HG03039 (cell line): Measurements from ENCODE around the gene LCE3A.
"Not testable (repeated sequence)": the region's sequence is repeated elsewhere in the genome, so short reads cannot be mapped to it uniquely, and the experiment has no call there.

Experiments used
- ATAC-seq: cut with Tn5 transposase; IDR thresholded peaks from one replicate; pipeline ENCODE4 v1.9.1; 2021; ENCODE audit warnings: mild to moderate bottlenecking, moderate library complexity; ENCODE audit not compliant: unreplicated experiment

LCE3A gene, protein sequence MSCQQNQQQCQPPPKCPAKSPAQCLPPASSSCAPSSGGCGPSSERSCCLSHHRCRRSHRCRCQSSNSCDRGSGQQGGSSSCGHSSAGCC

DNA sequence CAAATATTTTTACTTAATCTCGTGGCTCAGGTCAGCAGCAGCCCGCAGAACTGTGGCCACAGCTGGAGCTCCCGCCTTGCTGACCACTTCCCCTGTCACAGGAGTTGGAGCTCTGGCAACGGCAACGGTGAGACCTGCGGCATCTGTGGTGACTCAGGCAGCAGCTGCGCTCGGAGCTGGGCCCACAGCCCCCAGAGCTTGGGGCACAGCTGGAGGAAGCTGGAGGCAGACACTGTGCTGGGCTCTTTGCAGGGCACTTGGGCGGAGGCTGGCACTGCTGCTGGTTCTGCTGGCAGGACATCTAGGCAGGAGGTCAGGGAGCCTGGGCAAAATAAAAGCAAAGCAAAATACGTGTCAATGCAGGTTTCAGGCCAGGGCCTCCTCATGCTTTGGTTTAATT is at the start of gene LCE3A:
LCE3A (minus strand) TSS at position 301 of the 400 bp plus-strand sequence; CDS start at position 301, 0 bp downstream.
- ATAC-seq = no peak

DNA sequence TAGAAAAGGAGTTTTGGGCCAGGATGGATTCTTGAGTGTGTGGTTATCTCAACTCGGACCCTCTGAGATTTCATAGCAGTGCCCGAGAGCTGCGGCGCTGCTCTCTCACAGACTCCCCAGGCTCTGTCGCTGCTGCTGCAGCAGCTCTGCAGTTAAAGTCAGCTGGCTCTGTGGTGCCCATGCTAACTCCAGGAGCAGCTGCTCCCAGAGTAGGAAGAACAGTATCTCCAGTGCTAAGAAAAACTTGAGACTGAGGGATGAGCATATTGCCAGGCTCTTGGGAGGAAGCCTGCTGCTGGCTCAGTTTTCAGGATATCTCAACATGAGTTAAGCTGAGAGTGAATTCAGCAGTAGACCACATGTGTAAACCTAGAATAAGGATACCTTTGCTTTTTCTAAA is 44.7 kb upstream of the LCE3A start:
- no peak for ATAC-seq

DNA sequence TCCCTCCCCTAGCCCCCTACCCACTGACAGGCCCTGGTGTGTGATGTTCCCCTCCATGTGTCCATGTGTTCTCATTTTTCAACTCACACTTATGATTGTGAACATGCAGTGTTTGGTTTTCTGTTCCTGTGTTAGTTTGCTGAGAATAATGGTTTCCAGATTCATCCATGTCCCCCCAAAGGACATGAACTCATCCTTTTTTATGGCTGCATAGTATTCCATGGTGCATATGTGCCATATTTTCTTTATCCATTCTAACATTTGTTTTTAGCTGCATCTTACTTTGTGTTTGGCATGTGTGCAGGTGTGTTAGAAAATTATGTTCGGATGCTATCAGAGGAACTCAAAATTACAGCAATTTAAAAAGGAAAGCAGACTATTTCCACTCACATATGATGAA is 43.3 kb upstream of the LCE3A start:
- not testable (repeated sequence) for ATAC-seq

DNA sequence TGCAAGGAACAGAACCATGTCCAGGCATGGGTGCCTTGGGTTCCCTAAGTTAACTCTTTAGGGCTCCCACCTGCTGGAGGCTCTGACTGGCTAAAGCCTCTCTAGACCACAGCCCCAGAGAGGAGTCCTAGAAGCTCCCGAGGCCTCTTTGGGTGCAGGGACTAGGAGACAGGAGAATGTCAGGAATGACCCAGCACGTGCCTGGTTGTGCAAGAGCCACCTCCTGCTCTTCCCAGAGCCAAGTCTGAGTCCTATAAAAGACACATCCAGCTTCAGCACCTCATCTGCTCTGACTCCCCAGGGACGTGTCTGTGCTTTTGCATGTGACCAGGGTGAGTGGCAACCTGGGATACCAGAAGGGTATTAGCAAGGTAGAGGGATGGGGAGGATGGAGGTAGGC is 40.2 kb upstream of the LCE3A start, which contains the start of gene LCE2D:
LCE2D (plus strand) TSS at position 283 of the 400 bp plus-strand sequence. CDS start 726 bp downstream, outside the sequence.
- ATAC-seq = no peak

DNA sequence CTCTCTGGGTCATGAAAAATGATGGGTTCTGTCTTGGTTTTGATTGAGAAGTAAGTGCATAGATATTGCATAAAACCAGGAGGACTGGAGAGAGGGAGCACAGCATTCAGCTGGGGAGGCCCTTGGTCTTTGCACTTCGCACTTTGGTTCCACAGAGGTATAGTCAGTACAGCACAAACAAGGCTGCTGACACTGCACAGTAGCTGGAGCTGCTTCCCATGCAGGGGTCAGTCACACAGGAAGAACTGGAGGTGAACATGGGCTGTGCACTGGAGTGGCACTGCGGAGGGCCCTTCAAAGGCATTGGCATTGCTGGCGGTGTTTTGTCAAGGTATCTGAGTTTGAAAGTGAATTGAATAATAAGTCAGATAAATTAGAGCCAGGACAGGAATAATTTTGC is 35.7 kb upstream of the LCE3A start:
- no peak for ATAC-seq

DNA sequence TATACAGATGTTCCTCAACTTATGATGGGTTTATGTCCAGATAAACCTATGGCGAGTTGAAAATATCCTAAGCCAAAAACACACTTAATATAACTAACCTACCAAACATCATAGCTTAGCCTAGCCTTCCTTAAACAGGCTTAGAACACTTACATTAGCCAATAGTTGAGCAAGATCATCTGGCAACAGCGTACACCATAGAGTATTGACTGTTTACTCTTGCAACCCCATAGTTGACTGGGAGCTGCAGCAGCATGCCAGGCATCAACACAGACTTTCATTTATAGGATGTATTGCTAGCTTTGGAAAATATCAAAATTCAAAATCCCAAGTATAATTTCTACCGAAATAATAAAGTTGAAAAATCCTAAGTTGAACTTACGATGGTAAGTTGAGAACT is 34.8 kb upstream of the LCE3A start:
- no peak for ATAC-seq

DNA sequence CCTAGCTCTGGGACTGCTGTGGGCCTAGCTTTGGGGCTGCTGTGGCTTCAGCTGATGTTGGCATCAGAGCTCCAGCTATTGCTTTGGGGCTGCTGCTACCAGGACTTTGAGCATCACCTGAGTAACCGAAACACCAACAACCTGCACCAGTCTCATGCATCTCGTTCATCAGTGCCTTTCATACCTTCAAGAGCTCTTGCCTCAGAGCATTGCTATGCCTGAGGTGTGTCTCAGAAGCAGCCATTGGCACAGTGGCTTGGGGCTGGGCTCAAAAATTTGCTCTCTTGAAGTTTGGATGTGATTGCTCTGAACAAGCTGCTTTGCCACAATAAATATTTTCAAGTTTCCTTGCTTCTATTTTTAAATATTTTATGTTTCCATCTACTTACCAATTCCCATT is 33.6 kb upstream of the LCE3A start:
- no peak for ATAC-seq

DNA sequence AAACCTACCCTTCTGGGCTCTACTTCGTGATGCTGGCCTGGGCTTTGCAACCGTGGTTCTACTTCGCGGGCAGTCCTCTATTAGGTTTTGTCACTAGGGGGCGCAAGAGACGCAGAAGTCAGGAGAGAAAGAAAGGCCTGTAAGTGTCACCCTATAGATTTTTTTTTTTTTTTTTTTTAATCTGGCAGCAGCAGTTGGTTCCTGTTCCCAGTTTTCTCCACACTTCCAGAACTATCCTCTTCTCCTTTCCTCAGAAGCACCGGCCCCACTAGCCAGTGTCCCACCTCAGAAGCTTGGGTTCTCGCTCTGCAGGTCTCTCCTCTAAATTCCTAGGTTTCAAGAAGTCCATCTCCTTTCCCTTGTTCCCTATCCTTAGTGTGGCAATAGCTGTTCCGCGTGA is 31.2 kb upstream of the LCE3A start:
- ATAC-seq = no peak

DNA sequence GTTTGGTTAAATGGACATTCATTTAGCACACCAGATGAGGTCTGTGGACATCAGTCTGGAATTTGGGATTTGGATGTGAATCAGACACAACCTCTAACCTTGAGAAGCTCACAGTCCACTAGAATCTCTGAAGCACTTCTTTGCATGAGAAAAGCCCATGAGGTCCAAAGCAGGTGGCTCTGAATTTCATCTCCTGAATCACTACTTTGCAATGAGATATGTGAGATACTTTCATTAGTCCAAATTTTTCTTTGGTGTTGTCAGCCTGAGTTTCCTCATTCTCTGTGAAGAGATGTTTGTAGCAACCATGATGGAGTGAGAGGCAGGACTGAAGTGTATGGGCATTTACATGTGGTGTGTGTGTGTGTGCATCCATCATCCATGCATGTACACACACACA is 23.8 kb upstream of the LCE3A start:
- ATAC-seq = no peak

DNA sequence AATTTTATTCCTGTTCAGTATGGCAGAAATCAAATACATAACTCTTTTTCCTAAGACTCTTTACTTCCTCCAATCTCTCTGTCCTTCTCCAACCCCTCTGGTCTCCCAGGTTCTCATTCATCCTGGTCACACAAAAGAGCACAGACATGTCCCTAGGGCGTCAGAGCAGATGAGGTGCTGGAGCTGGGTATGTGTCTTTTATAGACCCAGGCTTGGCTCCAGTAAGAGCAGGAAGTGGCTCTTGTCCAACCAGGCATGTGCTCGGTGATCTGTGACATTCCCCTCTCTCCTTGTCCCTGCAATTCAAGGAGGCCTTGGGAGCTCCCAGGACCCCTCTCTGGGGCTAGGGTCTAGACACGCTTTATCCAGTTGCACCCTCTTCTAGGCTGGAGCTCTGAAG is 22.2 kb upstream of the LCE3A start:
- no peak for ATAC-seq

DNA sequence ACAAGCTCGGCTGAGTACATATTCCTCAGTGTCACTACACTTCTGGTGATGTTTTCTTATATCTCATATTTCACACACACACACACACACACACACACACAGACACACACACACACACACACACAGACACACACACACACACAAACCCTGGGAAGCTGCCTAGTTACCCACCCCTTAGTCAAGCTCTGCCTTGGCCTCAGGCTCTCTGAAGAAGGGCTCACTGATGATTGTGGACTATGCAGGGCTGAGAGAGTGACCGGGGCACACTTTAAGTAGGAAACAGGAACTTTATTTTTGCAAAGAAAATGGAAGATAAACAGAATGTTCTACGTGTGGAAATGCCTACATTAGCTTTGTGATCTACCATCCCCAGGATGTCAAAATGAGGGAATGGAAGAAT is 21.0 kb upstream of the LCE3A start:
- ATAC-seq = no peak

DNA sequence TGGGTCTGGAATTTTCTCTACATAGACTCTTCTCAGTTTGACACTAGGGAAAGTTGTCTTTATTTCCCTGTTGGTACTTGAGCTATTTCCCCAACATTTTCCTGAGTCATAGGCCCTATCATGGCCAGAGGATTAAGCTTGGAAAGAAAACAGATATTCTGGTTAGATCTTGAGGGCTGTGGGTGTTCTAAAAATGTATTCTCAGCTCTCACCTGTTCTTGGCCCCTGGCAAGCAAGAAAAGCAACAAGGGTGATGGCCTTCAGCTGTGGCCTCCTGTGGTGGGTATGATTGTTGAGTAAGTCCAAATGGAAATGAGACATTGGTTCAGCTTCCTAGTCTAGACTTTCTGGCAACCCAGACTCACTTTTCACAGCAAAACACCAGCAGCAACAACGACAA is 17.4 kb upstream of the LCE3A start:
- no peak for ATAC-seq

DNA sequence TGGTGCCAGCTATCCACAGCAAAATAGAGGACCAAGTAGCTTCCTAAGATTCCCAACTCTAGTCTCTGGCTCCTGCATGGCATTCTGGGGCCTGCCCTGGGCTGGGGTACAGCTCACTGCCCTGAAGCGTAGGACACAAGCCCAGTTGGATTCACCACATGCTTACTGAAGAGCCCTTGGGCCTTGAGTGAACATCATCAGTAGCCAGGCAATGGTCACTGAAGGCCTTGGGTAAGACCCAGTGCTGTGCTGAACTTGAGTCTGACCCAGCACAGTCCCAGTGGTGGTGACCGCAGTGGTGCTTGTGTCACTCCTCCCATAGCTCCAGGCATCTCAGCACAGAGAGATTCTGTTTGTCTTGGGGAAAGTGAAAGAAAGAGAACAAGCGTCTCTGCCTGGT is 7.7 kb upstream of the LCE3A start:
- no peak for ATAC-seq

DNA sequence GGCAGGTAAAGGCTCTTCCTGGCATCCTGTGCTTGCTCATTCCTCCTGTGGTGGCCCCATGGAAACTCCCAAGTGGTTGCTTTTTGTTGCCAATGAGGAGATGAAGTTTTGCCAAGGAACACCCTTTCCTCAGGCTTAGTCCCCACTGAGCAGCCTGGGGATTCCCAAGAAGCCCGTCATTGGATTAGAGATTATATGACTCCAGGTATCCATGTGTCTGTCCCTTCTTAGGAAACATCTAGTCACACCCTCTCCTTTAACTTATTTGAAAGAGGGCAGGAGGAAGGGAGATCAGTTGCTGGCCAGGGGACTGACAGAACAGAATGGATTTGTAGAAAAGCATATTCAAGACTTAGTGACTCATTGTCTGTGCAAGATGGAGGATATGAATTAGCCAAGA is 3.8 kb upstream of the LCE3A start:
- ATAC-seq = no peak

DNA sequence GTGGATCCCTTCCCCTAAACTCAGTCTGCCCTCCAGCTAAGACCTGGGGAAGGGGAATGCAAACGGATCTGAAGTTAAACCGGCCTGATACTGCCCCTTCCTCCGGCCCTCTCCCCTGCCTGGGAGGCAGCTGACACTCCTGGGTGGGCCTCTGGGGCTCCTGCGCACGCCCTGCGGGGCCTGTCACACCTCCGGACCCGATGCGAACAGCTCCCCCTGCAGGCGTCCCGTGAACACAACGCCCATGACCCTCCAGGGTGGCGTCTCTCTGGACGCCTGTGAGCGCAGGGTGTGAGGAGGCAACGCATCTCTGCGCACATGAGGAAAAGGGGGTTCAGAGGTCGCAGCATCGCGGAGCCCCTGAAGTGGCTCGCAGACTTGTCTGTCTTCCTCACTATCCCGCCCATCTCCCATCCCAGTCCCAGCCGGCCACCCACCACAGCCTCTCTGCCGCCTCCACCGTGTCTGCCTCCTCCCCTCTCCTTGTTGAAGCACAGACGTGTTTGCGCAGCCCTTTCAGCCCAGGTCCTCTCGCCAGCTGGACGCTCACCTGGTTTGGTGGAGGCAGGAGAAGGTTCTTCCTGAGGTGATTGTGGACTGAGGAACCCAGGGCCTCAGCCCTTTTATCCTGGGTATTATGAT is 421 bp upstream of the LCE3A start:
- ATAC-seq = no peak

DNA sequence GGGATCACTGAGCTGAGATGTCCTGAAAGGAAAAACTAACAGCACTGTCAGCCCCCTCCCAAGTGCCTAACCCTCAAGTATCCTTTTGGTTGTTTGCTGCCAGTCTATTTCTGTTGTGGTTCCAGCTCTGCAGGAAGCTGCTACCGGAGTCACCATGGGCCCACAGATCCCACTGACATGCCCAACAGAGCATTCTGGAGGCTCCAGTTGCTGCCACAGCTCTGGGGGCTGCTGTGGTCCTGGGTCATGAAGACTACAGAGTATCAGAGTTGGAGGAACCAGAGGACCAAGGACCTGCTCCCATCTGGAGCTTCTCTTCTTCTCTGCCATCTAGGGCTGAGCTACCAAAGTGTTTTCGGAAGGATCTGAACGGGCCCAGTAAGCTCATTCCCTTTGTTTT is 910 bp downstream of the LCE3A start:
- ATAC-seq = no peak

DNA sequence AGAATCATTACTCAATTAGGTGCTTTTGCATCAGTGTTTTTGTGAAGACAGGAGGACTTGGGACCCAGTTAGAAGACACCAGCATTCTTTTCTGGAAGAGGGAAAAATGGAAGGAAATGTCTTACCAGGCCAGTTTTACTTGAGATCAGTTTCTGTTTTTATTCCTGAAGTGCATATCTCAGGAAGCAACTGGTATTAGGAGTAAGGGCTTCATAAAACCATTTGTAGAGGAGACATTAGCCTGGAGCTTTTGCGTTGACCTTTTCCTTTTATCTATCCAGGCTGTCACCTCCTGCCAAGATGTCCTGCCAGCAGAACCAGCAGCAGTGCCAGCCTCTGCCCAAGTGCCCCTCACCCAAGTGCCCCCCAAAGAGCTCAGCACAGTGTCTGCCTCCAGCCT is 9.4 kb downstream of the LCE3A start, which contains the start of gene LCE3B:
LCE3B (plus strand) TSS at position 301 of the 400 bp plus-strand sequence; CDS start at position 301, 0 bp downstream.
- ATAC-seq = no peak

DNA sequence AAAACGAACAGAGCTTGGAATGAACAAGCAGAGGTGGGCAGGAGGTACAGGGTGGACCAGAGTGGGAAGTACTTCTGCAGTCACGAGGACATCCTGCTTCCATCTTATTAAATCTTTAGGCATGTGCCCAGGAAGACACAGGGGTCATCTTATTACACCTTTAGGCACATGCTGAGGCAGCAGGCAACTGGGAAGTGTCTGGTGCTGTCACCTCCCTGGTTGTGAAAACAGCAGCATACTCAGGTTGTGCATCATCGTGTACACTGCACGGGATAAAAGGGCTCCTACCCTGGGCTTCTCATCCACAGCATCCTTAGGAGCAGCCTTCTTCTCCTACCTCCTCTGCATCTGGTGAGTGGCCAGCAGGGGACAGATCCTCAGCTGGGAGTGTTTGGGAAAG is 23.0 kb downstream of the LCE3A start, which contains the start of gene LCE3C:
LCE3C (plus strand) TSS at position 301 of the 400 bp plus-strand sequence. CDS start 498 bp downstream, outside the sequence.
- no peak for ATAC-seq

DNA sequence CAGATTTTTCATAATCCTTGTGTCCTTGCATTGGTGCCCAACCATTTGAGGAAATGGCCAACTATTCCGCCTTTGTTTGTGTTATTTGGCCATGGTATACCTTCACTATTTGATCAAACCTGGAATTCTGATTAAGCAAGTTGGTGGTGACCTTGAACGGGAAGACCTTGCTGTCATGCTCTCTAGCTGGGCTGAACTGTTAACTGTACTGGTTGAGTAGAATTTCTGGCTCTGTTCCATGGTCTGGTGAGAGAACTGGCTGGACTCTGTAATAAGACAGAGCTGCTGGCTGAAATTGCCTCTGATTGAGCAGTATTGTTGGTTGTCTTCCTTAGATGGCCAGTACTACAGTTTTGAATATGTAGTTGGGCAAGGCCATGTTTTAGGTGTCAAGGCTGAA is 25.9 kb downstream of the LCE3A start:
- no peak for ATAC-seq

DNA sequence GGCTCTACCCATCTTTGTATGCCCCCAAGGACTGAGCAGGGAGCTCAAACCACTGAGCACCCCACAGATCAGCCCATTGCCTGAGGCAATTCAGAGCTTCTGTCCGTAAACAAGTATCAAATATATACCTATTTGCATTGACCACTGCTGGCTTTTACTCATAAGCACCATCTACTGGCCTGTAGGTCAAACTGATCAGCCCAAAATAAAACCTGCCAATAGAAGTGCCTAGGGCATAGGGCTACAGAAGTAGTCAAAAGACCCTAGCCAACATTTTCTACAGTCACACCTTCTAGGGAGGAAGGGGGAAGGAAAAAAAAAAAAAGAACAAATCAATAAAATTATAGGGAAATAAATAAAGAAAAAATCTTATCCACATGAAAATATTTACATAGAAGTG is 37.3 kb downstream of the LCE3A start:
- no peak for ATAC-seq

DNA sequence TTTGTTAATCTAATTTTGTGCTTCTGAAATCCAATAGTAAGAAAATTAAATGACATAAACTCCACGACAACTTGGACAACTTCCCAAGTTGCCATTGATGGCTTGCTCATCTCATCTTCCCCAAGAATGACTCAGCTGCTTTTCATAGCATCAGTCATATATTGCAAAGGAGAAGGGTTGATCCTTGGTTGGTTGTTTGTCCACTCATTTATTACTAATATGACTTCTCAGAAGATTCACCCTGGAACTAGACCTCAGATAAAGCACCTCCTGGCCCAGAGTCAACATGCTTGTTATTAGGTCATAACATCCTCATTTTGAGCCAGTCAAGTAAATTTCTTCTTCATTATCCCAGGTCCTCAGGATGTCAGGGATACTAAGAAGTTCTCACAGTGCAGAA is 40.3 kb downstream of the LCE3A start:
- ATAC-seq = no peak

DNA sequence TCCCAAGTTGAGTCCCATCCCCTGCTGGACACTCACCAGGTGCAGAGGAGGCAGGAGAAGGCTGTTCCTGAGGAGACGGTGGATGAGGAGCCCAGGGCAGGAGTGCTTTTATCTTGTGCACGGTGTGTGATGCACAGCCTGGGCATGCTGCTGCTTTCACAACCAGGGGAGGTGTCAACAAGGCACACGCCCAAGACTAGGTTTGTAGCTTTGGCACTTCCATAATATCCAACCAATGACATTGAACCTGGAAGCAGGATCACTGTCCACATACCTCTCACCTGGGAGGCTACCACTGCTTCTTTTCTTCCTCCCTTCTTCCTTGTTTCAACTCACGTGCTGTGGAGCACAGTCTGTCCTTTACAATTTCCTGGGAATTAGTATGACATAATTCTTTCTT is 42.5 kb downstream of the LCE3A start, which contains the start of gene LCE3D:
LCE3D (minus strand) TSS at position 84 of the 400 bp plus-strand sequence. CDS start 580 bp downstream, outside the sequence.
- no peak for ATAC-seq

DNA sequence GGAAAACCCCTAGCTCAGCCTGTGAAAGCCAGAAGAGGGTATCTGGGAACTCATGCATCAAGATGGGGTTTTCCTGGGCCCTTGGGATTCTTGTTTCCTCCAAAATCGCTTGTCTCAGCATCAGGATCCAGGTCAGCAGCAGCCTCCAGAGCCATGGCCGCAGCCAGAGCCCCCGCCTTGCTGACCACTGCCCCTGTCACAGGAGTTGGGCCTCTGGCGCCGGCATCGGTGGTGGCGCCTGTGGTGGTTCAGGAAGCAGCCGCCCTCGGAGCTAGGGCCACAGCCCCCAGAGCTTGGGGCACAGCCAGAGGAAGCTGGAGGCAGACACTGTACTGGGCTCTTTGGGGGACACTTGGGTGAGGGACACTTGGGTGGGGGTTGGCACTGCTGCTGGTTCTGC is 43.4 kb downstream of the LCE3A start:
- ATAC-seq = not testable (repeated sequence)
